ENCODE measurements around the gene ACKR2.

ACKR2 gene

GRCh38 chr3:42809202-42809601 lies at the start of gene ACKR2:
ACKR2 (plus strand) TSS chr3:42809445; CDS start chr3:42864503, 55,058 bp downstream.
- DNase-seq (ENCODE audit: low read depth), result no peak

GRCh38 chr3:42762046-42762724 lies 47.1 kb upstream of the ACKR2 start:
- DNase-seq (ENCODE audit: low read depth), result no peak

GRCh38 chr3:42763021-42763420 lies 46.2 kb upstream of the ACKR2 start:
- no peak for DNase-seq (ENCODE audit: low read depth)

GRCh38 chr3:42764115-42764514 lies 45.1 kb upstream of the ACKR2 start:
- no peak for DNase-seq (ENCODE audit: low read depth)

GRCh38 chr3:42764561-42765295 lies 44.5 kb upstream of the ACKR2 start:
- no peak for DNase-seq (ENCODE audit: low read depth)

- no peak for DNase-seq (ENCODE audit: low read depth)
Measured at GRCh38 chr3:42769477-42770131, 39.6 kb upstream of the ACKR2 start.

- DNase-seq (ENCODE audit: low read depth), result no peak
Measured at GRCh38 chr3:42771271-42771670, 38.0 kb upstream of the ACKR2 start.

GRCh38 chr3:42772670-42773408 lies 36.4 kb upstream of the ACKR2 start, which contains the start of gene CCDC13:
CCDC13 (minus strand) TSS chr3:42773253; CDS start chr3:42758345, 14,908 bp downstream.
- DNase-seq (ENCODE audit: low read depth), result peak; percentile 60

- no peak for DNase-seq (ENCODE audit: low read depth)
Measured at GRCh38 chr3:42773409-42773751, 35.9 kb upstream of the ACKR2 start.

GRCh38 chr3:42778644-42779043 lies 30.6 kb upstream of the ACKR2 start:
- DNase-seq (ENCODE audit: low read depth), result no peak

GRCh38 chr3:42780398-42780797 lies 28.8 kb upstream of the ACKR2 start:
- DNase-seq (ENCODE audit: low read depth), result no peak

GRCh38 chr3:42780892-42781700 lies 28.1 kb upstream of the ACKR2 start:
- peak; percentile 43 for DNase-seq (ENCODE audit: low read depth)

GRCh38 chr3:42786212-42786611 lies 23.0 kb upstream of the ACKR2 start:
- no peak for DNase-seq (ENCODE audit: low read depth)

- no peak for DNase-seq (ENCODE audit: low read depth)
Measured at GRCh38 chr3:42786631-42787030, 22.6 kb upstream of the ACKR2 start.

GRCh38 chr3:42790714-42791229 lies 18.5 kb upstream of the ACKR2 start:
- DNase-seq (ENCODE audit: low read depth), result no peak

- DNase-seq (ENCODE audit: low read depth), result no peak
Measured at GRCh38 chr3:42795621-42796181, 13.5 kb upstream of the ACKR2 start.

- DNase-seq (ENCODE audit: low read depth), result no peak
Measured at GRCh38 chr3:42796332-42796885, 12.8 kb upstream of the ACKR2 start.

- DNase-seq (ENCODE audit: low read depth), result no peak
Measured at GRCh38 chr3:42799376-42799775, 9.9 kb upstream of the ACKR2 start.

GRCh38 chr3:42800251-42800650 lies 9.0 kb upstream of the ACKR2 start:
- DNase-seq (ENCODE audit: low read depth), result no peak

- no peak for DNase-seq (ENCODE audit: low read depth)
Measured at GRCh38 chr3:42801048-42801620, 8.1 kb upstream of the ACKR2 start.

Data from HS-27A (cell line).